Stimulated activated CD8-positive, alpha-beta memory T cell treated with anti-CD3 and anti-CD28 coated beads, Interleukin-15, amount 100 ng/mL, for 24 hours (primary cell): ENCODE data around the gene POLD2.
"Not testable (repeated sequence)": the region's sequence is repeated elsewhere in the genome, so short reads cannot be mapped to it uniquely, and the experiment has no call there.

Experiments used
- DNase-seq: peaks from one replicate; pipeline ENCODE4 v3.0.0-alpha.2; 2020; ENCODE audit warnings: low read depth

POLD2 gene

GRCh38 chr7:44123190-44124003, at the start of gene POLD2:
POLD2 (minus strand) TSS chr7:44123548; CDS start chr7:44122053, 1,495 bp downstream.
- DNase-seq, result peak; percentile 90

DNA sequence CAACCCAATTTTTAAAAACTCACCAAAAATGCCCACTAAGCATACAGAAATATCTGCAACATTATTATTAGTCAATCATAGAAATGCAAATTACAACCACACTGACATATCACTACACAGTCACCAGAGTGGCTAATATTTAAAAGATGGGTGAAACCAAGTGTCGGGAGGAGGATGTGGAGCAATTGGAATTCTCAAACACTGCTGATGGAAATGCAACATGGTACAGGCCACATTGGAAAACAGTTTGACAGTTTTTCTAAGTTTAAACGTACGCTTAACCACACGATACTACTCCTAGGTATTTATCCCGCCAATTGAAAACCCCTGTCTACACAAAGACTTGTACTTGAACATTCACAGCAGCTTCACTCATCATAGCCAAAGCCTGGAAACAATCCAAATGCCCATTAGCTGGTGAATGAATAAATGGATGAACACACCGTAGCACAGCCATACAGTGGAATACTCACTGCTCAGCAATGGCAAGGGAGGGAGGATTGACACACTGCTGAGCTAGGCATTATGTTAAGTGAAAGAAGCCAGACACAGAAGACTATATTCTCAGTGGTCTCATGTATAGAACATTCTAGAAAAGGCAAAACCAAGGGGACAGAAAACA, 49.6 kb upstream of the POLD2 start:
- no peak for DNase-seq

DNA sequence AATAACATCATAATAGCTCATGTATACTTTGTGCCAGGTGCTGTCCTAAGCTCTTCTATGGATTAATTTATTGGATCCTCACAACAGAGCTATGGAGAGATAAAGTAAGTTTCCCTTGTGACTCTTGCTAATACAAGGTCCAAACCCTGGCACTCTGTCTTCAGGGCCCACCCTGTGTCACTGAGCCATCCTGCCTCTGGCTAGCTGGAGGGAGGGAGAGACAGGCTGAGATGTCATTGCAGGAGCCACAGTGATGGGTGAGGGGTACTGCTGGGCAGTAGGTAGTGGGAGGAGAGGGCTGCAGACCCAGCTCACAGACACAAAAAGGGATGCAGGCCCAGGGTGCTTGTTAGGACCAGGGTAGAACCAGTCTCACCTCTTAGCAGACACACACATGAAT, 49.0 kb upstream of the POLD2 start:
- no peak for DNase-seq

- DNase-seq, result not testable (repeated sequence)
Measured at GRCh38 chr7:44171901-44172300, 48.6 kb upstream of the POLD2 start.

GRCh38 chr7:44167920-44168319, 44.6 kb upstream of the POLD2 start:
- no peak for DNase-seq

DNA sequence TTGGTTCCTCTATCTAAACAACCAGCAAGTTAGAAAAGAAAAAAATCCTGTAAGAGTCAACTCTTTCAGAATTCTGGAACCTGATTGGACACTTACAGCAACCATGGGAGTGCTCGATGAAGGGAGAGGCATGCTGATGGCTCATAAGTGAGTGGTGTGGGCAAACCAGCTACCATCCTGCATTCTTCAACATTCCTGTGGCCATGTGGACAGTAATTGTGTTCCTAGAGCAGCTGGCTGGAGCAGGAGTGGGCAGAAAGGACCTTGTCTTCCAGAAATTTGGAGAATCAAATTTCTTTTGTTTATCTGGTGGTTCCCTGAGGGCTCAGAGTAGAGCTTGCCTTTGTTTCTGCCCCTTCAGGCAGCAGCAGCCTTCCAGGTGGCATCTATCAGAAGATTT, 40.2 kb upstream of the POLD2 start:
- no peak for DNase-seq

GRCh38 chr7:44162785-44163395, 39.5 kb upstream of the POLD2 start:
- DNase-seq, result no peak

DNA sequence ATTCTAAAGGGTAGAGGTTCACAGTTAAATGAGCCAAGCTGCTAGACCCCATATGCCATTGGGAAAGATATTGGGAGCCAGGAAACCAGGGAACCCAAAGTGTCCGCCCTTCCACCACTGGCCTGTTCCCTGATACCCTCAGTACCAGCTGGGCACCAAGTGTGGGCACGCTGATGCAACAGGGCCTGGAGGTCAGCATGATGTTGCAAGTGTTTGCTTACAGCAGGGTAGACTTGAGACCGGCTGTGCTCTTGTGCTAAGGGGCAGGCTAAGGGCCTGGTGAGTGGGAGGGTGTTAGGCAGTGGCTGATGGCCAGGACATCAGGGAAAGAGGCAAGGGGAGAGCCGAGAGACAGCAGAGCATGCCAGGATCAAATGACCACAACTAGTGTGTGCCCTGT, 38.8 kb upstream of the POLD2 start:
- DNase-seq, result no peak

DNA sequence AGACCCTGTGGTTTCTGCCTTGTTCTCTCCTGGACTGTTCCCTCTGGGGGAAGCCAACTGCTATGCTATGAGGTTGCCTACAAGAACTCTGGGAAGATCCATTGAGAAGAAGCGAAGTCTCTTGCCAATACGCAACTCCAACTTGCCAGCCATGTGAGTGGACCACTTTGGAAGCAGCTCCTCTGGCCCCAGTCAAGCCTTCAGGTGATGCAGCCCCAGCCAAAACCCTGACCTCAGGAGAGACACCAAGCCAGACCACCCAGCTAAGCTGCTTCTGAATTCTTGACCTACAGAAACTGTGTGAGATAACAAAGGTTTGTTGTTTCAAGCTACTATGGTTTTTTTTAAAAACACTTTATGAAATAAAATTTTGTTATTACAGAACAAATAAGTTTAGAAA, 38.0 kb upstream of the POLD2 start:
- DNase-seq, result no peak

- no peak for DNase-seq
Measured at GRCh38 chr7:44159824-44160630, 36.7 kb upstream of the POLD2 start.

DNA sequence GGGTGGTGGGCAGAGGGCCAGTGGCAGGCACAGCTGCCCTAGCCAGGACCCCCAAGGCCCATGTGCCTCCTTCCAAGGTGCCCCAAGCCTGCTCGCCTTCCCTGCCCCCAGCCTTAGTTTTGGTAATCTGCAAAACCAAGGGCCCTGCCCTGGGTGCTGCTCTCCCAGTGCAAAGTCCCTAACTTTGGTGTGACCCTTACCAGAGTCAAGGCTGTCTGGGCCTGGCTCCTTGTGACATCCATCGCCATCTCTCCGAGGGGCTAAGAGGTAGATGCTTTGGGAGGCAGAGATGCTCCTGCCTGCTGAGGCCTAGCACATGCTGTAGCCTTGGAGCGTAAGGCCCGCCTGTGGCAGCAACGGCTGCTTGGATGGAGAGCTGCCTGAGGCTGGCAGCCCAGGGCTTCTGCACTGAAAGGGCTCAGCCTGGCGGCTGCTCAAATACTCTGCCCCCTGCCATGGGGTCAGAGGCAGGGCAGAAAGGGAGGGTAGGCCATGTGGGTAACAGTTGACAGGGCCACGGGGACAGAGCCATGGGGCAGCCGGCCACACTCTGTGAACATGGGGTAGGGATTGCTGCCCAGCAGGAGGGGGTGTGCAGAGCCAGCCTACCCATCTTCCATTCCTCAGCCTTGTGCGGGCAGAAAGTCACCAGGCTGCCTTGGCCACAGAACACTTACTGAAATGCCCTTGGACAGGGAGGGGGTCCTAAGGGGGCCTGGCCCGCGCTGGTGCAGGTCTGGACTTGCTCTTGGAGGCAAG, 35.7 kb upstream of the POLD2 start:
- DNase-seq, result no peak

DNA sequence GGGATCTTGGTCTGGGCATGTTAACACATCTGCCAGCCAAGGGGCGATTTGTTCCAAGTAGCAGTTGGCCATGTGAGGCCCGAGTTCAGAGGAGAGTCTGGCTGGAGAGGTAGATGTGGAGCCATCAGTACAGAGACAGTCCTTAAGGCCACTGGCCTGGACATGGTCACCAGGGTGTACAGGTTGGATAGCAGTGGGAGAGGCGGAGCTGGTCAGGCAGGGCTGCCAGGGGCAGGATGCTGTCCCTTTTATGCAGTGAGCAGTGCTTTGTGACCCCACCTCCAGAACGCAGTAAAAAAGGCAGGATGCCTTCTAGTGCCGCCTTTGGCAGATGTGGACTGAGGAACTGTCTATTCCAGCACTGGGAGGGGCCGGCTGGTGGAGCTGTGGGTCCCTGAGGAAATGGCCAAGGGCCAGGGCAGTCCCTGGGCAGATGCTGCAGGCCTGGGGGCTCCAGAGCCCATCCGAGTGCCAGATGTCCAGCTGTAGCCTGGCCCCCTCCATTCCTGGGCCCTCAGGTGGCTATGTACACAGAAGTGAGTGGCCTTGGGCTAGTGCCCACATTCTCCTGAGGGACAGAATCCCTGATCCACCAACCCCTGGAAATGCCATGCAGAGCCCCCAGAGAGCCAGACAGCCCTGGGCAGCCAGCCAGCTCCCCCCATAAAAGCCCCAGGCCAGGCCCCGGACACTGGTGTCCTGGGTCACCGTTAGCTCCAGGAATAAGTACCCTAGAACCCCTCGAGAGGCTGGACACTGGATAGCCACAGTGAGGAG, 34.9 kb upstream of the POLD2 start:
- DNase-seq, result no peak

DNA sequence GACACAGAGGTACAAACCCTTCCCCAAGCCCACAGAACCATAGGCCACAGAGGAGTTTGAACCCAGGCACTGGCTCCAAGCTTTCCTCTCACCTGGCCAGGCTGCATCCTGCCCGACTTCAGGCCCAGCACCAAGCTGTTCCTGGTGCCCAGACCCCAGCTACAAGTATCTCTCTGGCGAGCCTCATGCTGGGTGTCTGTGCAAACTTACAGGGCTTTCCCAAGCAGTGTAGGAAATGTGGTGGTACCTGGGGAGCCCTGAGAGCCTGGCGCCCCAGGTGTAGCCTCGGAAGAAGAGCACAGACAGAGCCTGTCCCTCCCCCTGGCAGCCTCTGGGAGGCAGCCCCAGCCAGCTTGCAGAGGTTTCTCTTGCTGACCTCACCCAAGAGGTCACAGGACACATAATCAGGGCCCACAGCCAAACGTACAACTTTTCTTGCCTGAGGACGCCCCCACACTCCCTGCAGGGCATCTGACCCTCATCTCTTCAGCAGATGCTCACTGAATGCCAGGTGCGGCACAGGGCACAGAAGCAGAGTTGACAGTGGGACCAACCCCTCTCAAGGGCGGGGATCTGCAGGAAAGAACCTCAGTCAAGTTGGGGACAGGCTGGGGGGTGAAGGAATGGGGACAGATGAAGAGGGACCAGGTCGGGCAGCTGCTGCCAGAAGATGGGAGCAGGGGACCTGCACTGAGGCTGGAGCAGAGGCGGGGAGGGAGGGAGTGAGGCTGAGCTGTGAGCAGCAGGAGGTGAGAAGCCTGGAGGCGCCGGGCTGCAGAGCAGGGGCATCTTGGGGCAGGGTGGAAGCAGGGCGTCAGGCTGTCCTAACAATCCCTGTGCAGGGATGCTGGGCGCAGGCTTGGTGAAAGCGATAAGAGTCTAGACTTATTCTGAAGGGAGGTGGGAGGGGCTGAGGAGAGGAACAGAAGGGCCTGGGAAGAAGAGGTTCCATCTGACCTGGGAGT, 34.0 kb upstream of the POLD2 start:
- DNase-seq, result no peak

DNA sequence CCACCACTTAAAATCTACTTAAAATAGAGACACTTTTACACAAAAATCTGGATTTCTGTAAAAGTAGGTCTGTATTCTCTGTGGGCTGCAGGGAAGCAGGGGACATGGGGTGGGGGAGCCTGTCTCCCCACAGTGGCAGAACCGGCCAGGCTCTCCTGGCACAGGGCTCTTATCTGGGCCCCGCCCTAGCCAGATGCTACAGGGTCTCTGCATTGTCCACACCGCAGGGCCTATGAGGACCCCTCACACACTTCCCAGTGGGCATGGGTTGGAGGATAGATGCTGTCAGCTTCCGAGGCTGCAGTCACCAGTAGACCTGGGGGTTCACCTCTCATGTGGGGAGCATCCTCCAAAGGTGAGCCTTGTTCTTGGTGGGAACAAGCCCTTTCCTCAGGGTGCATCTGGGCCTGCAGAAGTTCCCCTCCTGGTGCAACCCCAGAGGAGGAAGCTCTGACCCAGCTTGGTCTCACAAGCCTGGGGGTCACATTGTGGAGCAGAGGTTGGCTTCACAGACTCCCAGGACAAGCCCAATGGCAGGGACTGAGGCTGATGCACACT, 33.2 kb upstream of the POLD2 start:
- no peak for DNase-seq

DNA sequence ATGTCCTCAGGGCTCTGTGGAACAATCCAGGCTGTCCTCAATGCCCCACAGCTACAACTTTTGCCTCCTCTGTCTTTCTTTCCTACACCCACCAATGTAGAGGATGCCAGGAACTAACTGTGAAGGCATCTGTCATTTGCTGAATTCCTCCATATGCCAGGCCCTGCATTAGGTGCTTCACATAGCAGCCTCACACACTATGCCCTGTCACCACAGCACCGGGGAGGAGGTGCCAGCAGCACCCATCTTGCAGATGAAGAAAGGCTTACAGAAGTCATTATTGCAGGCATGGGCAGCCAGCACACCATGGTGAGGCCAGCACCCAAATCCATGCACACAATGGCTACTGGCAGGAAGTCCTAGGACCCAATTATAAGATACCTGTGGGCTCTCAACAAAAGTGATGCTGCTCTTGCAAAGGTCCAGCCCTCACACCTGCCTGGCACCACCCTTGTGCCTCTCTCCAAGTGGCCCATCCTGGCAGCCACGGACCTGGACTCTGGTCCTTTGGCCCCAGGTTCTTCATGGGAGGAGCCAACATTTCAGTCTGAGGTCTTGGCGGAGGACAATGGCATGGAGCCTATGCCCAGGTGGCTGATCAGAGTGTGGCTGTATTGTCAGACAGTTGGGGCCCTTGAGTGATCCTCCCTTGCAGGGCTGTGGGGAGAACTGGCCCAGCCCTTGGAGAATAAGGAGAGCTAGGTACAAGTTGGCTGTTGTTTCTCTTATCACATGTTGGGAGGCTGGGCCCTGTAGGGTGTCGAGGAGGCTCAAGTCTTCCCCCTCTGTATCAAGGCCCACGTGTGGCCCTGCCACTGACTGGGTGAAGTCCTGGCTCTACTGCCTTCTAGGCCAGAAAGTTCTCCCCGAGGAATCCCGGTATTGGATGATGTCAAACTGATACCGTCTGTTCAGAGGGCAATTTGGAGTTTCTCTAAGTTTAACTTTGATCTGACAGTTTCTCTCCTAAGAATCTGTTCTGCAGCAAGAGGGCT, 32.1 kb upstream of the POLD2 start:
- DNase-seq, result no peak

GRCh38 chr7:44154703-44155102, 31.4 kb upstream of the POLD2 start:
- no peak for DNase-seq

- no peak for DNase-seq
Measured at GRCh38 chr7:44153948-44154335, 30.6 kb upstream of the POLD2 start.
